HPDE6-E6E7 (cell line): Measurements from ENCODE around the gene PDIA6.
A peak's percentile ranks its signal among the peaks of the same experiment; 100 is the strongest.

ENCODE experiments used
- DNase-seq: peaks from one replicate; pipeline ENCODE4 v3.0.0; 2011; ENCODE audit warnings: missing footprints; ENCODE audit errors: extremely low spot score

PDIA6 gene, protein sequence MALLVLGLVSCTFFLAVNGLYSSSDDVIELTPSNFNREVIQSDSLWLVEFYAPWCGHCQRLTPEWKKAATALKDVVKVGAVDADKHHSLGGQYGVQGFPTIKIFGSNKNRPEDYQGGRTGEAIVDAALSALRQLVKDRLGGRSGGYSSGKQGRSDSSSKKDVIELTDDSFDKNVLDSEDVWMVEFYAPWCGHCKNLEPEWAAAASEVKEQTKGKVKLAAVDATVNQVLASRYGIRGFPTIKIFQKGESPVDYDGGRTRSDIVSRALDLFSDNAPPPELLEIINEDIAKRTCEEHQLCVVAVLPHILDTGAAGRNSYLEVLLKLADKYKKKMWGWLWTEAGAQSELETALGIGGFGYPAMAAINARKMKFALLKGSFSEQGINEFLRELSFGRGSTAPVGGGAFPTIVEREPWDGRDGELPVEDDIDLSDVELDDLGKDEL

DNA sequence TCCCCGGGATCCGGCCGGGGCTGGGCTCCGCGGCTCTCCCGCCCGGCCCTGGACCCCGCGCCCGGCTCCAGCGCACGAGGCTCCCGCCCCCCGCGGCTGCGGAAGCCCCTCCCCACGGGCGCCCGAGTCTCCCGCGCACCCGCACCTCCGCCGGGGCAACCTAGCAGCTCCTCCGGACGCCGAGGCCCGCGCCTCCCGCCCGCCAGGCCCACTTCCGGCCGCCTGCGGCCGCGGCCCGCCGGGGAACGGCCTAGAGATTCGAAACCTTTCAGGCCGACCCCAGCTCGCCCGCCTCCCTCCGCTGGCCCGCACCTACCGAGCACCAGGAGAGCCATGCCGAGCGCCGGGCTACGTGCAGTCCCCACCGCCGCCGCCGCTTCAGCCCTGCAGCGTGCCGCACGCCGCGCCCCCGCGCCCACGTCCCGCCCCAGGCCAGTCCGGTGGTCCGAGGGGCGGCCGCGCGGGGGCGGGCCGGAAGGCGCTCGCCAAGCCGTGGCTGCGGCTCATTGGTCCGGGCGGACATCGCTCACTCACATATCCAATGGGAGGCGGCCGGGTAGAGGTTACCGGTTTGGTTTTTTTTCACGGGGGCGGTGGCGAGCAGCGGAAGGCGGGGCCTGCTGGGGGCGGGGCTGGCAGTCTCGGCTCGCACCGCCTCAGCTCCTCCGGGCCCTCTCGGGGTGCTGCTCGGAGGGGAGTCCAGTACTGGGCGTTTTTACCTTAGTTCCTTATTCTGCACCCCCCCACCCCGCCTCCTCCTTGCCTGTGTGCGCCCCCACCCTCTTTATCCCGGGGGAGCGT is at the start of gene PDIA6:
Gene PDIA6, minus strand, starts transcription at position 424 of the 801 bp plus-strand sequence. Its CDS starts 89 bp downstream, at position 335.
- DNase-seq = peak; percentile 91

DNA sequence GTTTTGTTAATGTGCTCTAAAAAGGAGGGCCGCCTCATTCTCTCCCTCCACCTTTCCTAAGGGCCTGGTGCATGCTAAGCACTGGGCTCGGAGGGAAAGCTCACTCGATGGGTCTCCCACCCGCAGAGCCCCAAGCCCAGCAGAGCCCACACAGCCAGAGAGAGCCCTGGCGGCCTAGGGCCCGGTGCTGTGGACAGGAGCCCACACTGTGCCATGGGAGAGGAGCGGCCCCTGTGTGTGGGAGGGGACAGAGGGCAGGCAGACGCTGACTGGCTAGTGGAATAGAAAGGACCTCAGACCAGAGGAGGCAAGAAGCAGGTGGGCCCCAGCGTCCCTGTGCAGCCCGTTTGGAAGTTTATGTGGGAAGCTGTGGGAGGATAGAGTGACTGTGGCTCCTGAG is 49.7 kb upstream of the PDIA6 start:
- no peak for DNase-seq

DNA sequence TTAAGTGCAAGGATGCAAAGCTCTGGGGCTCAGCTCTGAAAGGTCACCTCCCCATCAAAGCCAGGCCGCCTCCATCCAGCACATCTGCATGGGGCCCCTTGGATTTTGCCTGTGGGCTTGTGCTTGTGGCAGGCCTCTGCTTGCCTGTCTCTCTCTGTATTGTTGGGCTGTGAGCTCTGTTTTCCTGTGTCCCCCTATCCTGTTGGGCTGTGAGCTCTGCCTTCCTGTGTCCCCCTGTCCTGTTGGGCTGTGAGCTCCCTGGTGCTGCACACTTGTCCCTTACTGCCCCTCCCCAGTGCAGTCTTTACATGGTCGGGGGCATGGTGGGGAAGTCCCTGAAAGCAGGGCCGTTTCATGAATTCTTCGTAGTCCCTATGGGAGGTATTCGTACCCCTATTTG is 49.2 kb upstream of the PDIA6 start:
- DNase-seq = no peak

DNA sequence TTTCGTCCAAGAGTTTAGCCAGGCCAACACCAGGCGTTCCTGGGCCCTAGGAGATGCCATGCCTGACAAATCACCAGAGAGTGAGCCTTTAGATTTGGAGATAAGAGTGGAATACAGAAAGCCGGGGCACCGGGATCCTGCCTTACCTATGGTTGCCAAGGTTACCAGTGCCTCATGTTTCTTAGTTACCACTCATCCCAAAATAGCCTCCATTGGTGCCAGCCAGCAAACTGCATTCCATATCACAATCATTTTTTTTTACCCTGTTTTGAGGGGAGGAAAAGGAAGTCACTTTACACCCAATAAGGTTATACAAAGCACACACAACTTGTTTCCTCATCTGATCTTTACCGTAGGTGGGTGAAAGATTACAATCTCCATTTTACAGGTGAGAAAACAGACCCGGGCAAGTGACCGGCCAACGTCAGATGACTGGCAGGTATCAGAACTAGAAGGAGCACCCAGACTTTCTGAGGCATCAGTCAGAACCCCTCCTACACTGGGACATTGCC is 48.3 kb upstream of the PDIA6 start:
- no peak for DNase-seq

DNA sequence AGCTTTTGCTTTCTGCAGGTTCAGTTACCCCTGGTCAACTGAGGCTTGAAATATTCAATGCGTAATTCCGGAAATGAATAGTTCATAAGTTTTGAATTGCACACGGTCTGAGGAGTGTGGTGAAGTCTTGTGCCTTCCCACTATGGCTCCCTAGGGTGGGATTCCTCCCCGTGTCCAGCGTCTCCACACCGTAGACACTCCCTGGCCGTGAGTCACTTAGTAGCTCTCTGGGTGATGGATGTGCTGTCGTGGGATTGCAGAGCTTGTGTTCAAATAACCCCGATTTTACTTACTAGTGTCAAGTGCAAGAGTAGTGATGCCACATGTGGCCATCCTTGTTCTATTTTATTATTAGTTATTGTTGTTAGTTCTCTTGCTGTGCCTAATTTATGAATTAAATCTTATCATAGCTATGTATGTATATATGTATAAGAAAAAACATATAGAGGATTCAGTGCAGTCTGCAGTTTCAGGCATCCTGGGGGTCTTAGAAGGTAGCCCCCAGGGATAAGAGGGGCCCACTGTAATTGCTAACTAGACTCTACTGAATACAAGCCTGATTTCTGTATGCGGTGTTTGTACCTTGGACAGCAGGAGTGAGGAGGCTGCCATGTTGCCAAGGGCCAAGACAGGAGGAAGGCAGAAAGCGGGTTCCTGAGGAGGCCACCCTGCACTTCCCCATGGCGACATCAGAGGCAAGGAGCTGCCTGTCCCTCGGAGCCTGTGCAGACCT is 47.7 kb upstream of the PDIA6 start:
- no peak for DNase-seq

DNA sequence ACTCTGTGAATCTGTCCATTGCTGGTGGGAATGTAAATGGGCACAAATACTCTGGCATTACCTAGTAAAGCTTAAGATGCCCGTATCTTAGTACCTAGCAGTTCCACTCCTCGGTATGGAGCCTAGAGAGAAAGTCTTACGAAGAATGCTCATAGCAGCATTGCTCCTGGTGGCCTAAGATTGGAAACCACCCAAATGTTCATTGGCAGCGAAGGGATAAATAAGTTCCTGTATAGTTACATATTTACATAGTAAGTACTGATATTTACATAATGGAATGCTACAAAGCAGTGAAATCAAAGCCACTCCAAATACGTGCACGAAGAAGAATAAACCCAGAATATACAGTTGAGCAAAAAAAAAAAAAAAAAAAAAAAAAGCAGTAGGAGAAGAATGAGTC is 46.7 kb upstream of the PDIA6 start:
- DNase-seq = no peak

DNA sequence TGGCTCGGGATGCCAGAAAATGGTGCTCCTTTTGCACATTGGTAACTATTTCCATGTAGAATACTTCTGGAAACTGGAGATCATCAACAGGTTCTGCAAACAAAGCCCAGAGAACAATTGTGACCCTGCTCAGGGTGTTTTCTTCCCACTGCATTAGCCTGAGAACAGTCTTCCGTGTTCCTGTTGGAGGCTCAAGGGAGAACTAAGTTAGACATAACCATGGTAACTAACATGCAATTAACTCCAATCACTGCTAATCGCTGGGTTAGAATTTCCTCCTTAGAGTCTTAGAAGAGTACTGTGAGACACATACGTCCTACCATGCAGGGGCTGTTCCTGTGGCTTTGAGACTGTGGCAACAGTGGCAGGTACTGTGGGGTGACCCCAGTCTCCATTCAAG is 36.0 kb upstream of the PDIA6 start:
- DNase-seq = no peak

DNA sequence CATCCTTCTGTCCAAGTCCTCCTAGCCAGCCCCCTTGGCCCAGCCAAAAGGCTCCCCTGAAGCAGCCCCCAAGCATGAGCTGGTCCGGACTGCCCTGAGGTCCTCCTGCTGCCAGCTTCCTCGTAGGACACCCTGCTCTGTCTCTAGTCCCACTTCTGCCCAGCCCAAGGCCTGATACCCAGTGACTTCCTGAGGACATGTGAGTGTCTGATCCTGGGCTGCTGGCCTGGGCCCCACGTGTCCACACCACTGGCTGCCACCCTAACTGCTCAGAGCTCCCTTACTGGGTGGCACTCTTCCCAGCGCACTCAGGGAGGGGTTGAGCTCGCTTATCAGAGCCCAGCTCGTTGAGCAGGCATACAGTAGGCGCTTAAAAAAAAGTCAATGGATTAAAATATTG is 34.4 kb upstream of the PDIA6 start:
- DNase-seq = no peak

DNA sequence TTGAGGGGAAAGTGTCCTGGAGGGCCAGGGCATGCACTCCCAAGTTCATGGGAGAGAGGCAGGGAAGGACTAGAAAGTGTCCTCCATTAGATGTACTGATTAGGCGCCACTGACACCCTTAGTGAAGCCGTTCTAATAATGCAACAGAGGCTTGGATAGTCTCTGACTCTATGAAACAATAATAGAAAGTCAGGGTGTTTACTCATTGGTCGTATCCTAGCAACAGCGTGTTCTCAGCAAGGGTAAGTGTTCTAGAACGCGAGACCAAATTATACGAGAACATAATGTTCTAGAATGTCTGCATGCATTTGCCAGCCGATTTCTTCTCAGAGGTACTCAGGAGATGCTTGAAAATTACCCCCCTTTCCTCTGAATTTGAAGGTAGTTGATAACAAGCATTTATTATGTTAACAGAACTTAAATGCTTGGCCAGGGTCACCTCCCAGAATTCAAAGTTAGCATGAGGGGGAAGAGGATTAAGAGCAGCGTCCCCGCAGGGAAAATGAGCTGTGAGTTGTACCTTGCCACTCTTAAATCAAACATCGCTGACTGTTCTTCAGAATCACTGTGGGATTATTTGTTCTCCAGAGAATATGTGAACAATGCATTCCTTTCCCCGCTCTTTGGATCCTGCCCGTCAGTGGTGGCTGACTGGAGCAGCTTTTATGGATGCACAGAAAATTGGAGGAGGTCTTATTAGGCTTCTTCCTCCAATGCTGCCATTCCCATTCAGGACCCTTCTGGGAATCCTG is 33.7 kb upstream of the PDIA6 start:
- no peak for DNase-seq

DNA sequence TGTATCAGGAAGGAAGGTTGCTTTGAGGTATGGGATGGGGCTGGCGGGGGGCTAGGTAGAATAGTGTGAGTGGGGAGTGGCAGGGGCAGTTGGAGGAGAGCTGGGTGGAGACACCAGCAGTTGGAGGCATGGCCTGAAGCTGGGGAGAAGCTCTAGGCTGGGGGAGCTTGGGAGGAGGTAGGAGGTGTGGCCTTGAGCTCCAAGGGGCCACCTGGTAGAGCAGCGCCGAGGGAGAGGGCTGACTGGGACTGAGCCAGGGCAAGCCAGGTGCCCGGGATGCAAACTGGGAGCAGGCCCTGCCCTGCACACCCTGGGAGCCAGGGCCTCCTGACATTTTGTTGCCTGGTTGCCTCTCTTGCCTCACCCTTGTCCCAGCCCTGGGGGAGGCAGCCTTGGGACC is 33.1 kb upstream of the PDIA6 start:
- DNase-seq = no peak

DNA sequence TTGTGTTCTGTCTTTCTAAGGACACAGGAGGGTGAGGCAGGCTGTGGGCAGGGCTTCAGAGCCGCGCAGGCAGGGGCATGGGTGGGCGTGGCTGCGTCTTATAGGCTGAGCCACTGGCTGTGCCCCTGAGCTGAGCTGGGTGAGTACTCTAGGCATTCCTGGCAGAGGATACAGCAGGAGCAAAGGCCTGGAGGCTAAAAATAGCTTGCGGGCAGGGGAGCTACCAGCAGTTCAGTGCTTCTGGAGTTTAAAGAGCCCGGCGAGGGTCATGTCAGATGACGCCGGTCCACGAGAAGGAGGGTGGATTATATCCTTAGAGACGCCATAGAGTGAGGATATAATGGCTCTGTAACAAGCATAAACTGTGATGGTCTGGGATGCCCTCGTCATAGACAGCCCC is 31.5 kb upstream of the PDIA6 start:
- peak; percentile 16 for DNase-seq

DNA sequence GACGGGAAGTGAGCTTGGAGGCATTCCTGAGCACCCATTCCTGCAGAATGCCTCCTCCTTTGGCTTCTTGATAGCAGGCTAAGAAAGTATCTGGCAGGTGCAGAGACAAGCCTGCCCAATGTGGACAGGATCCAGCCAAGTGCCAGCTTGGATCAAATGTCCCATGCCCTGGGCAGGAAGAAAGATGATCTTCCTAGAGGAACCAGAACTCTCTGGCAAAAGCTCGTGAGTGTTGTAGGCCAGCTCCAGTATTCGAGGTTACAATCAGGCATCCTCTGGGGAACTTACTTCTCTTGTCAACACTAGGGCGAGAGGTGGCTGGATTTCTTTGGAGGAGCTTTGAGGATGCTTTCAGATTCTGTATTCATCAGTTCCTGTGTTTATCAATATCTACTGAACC is 29.9 kb upstream of the PDIA6 start:
- DNase-seq = no peak

DNA sequence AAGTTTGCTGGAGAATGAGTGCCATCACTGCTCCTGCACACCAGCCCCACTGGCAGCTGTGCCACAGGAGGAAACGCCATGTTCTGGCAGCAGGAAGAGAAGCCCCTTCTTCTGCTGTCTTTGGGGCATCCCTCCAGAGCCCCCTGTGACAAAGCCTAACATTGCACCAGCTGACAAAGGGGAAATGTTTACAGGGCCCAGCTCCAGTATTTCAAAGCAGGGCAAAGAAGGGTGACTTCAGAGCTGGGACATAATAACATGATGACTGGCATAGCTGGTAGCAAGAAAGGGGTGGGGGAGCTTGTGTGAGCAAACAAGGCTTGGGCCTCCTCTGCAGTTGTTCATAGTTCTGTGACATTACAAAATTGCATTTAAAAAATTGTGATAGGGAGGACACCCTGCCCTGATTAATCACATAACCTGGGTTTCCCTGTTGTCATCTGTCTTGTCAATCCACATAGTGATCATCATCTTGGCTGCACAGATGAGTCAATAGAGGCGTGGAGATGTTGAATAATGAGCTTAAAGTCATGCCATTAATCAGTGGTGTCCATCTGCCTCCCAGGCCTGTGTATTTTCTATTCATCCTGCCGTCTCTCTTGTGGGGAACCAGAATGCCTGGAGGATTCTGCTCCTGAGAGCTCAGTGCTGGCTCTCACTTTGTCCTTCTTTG is 29.1 kb upstream of the PDIA6 start:
- DNase-seq = no peak

DNA sequence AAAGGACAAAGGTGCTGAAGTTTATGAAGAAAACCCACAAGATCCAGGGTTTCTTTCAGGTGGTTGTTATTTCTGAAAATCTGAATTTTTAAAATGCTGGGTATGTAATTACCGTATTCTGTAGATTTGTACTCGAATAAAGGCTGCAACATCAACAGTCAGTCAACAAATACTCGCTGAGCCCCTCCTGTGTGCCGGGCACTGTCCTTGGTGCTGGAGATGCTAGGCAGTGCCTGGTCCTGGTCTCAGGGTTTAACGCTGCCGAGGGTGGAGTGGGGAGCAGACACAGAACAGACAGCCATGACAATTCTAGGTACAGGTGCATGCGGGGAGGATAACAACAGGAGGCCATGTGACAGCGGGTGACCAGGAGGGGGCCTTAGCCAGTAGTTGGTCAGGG is 27.2 kb upstream of the PDIA6 start:
- no peak for DNase-seq

DNA sequence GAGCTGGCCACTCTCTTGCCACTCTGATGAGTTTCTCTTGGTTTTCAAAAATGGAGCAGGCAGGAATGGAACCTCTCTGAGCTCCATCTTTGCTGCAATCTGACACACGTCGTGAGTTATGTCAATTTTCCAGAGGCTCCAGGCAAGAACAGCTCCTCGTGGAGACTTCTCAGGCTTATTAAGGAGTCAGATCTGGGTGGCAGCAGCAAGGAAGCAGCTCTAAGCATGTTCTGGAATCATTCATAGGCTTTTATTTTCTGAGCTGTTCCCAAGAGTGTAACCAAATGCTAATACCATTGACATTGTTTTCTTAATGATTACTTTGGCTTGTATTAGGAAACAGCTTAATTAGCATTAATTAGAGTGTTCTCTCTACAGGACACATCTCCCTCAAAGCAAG is 26.1 kb upstream of the PDIA6 start:
- no peak for DNase-seq

DNA sequence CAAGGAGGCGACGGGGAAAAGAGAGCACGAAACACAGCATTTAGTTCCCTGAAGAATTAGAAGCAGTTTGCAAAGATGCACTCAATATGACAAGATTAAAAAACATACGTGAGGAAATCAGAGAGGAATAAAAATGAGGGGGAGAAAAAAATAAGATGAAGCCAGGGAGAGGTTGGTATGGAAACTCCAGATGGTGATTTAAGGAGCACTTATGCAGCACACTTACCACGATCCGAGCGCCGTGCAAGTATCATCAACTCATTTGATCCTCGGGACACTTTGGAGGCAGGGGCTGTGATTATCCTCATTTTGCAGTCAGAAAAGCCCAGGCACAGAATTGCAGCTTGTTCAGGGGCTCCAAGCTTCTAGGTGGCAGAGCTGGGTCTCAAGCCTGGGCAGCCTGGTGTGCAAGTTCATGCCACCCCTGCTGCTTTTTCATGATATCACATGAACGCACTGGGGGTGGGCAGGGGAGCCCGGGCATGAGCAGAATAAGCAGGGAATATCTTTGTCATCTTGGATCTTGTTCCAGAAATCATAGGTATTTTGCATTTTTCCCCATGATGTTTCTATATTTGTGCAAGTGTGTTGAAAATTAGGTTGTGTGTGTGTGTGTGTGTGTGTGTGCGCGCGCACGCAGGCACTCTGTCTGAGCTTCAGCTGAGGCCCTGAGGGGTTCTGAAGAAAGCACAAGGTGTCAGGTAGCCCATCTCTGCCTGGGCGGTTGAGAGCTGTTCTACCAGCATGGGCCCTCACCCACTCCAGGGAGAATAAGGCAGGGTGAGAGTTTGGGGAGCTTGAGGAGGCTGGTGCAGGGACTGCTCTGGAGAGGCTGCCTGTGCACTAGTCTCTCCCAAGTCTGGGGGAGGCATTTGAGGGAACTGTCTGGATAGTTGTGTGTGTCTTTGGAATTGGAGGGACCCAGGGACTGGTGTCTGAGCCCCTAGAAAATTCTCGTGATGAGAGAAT is 25.0 kb upstream of the PDIA6 start:
- no peak for DNase-seq

DNA sequence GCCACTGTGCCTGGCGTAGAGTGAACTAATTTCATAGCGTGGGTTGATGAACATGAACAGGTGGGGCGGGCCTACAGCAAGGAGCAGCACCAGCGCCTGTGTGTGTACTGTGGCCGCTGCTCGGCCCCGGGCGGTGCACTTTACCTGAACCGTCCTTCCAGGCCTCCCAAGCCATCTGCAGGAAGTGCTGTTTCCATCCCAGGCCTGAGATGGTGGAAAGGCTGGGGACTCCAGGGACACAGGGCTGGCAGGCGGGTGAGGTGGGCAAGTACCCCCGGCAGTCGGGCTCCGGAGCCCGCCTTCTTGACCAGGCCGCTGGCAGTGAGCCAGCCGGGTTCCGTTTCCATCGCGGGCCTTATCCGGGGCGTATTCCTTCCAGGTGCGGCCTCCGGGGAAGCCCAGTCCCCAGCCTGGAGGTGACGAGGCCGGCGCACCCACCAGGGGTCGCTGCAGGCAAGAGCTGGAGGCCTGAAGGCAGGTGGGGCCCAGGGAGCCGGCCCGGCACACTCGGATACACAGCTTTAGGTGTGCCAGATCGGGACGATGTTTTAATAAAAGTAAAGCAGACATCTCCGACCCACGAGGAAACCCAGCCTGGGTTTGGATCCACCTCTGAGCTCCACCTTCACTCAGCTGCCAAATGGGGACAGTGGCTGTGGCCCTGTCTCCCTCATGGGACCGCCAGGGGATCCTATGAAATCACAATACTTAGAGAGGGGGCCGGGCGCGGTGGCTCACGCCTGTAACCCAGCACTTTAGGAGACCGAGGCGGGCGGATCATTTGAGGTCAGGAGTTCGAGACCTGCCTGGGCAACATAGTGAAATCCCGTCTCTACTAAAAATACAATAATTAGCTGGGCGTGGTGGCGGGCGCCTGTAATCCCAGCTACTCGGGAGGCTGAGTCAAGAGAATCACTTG is 22.7 kb upstream of the PDIA6 start:
- DNase-seq = peak; percentile 75

DNA sequence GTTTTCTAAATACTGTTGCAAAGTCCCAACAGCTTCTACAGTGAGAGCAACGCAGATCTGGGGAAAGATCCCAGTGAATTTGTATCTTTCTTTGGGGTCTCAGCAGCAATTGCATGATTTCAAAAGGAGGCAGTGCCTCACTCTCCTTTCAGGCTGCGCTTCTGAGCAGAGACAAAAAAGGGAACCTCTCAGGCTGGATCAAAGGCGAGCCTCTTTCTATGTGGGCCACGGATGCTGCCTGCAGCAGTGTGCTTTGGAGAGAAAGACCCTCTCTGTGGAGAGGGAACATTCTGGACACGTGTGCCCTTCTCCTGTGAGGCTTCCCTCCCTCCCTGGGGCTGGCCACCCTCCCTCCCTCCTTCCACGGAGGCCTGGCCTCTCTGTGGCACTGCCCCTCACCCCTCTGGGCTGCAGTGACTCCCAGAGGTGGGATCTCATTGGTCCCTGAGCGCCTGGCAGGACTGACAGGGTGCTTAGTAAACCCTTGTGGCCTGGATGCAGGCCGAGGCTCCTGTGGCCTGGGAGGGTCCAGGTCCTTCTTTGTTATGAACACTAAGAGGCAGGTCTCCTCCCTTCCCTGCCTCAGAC is 21.6 kb upstream of the PDIA6 start:
- no peak for DNase-seq
